HG02884 (cell line): ENCODE results near the gene SPATA31C1.
"Not testable (repeated sequence)": the region's sequence is repeated elsewhere in the genome, so short reads cannot be mapped to it uniquely, and the experiment has no call there.

Source experiments
- ATAC-seq: cut with Tn5 transposase; IDR thresholded peaks from one replicate; pipeline ENCODE4 v1.9.1; 2021; ENCODE audit warnings: mild to moderate bottlenecking, moderate library complexity; ENCODE audit not compliant: unreplicated experiment

Gene SPATA31C1

DNA sequence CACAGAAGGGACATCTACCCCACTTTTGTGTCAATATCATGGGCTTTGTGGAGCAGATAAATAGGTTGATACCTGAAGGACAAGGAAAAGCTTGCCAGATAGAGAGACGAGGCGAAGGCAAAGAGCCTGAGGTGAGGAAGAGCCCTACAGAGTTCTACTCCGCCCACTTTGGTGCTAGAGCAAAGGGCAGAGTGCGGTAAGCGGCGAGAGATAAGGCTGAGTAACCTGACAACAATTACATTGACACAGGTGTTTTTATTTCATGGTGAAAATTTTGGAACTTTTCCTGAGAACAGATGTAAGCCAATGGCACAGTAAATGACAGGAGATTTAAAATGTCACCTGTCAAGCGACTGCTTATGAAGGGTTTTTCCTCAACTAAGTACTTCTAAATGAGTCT lies 16.7 kb downstream of the SPATA31C1 start:
- ATAC-seq: not testable (repeated sequence)

GRCh38 chr9:87937352-87937751 lies 19.6 kb downstream of the SPATA31C1 start:
- not testable (repeated sequence) for ATAC-seq

- not testable (repeated sequence) for ATAC-seq
Measured at GRCh38 chr9:87937918-87938317, 20.2 kb downstream of the SPATA31C1 start.

GRCh38 chr9:87938336-87938735 lies 20.6 kb downstream of the SPATA31C1 start:
- not testable (repeated sequence) for ATAC-seq

GRCh38 chr9:87939096-87939495 lies 21.3 kb downstream of the SPATA31C1 start:
- ATAC-seq: not testable (repeated sequence)

- no peak for ATAC-seq
Measured at GRCh38 chr9:87944096-87944495, 26.3 kb downstream of the SPATA31C1 start.

DNA sequence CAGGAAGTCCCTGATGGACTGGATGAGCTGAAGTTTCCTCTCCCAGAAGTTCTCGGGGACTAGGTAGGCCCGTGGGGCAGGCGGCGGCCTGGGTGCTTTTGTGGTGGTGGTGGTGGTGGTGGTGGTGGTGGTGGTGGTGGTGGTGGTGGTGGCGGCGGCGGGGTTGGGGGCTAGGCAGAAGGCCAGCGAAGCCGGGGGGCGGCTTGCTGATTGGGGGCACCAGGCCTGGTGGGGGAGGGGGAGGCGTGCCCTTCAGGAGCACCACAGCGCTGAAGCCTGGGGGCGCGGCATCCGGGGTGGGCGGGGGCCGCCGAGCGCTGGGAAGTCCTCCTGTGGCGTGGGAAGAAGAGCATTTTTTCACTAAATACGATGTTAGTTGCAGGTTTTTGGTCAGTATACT lies 26.9 kb downstream of the SPATA31C1 start:
- ATAC-seq: no peak

DNA sequence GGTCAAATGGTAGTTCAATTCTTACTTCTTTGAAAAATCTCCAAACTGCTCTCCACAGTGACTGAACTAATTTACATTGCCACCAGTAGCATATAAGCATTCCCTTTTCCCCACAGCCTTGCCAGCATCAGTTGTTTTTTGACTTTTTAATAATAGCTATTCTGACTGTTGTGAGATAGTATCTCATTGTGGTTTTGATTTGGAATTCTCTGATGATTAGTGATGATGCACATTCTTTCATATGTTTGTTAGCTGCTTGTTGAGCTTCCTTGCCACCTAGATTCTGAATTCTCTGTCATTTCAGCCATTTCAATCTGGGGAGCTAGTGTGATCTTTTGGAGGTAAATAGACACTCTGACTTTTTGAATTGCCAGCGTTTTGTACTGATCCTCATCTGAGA lies 32.5 kb downstream of the SPATA31C1 start:
- ATAC-seq: no peak

DNA sequence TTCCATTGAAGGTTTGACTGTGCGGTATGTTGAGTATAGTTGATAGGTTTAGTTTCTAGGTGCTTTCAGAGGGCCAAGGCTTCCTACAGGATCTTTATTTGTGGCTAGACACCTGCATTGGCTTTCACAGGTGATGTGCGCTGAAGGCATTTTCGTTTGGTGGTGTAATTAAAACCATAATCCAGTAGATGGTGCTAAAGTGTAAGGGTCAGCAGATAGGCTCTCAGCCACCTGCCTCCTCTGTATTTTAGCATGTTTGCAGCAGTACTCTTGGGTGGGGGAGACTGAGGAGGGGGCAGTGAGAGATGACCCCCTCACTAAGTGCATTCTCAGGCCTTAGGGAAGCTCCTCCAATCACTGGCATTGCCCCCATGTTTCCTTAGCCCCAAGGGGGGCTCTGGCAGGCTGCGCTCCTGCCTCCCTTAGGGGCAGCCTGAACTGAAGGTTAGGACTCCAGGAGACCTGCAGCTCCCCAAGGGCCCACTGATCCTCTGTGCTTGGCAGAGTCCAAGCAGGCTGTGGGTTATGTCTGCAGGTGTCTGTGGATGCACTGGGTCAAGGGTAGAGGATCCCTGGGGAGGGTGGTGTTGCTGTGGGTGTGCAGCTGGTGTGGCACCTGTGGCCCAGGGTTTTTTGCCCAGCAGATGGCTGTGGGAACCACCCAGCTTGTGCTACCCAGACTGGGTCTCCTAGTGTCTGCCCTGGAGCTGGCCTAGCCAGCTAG lies 33.2 kb downstream of the SPATA31C1 start:
- ATAC-seq: no peak

GRCh38 chr9:87954230-87954629 lies 36.5 kb downstream of the SPATA31C1 start:
- ATAC-seq: no peak

DNA sequence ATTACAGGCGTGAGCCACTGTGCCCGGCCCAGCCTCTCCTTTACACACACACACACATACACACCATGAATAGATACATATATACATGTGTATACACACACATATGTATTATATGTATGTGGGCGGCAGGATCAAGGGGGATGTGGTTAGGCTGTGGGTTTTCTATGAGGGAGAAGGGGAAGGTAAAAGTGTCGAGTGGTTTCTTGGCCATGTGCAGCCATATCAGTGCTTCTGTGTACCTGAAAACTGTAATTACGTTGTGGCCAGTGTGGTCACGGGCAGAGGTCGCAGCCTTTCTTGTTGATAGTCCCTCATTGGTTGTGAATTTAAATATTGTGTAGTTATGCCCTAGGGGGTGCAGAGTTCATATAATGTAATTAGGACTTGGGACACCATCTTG lies 40.1 kb downstream of the SPATA31C1 start:
- no peak for ATAC-seq

- ATAC-seq: no peak
Measured at GRCh38 chr9:87958591-87958990, 40.8 kb downstream of the SPATA31C1 start.

- no peak for ATAC-seq
Measured at GRCh38 chr9:87959916-87960581, 42.3 kb downstream of the SPATA31C1 start.

- no peak for ATAC-seq
Measured at GRCh38 chr9:87963770-87964169, 46.0 kb downstream of the SPATA31C1 start.

GRCh38 chr9:87964826-87965225 lies 47.1 kb downstream of the SPATA31C1 start:
- ATAC-seq: no peak

DNA sequence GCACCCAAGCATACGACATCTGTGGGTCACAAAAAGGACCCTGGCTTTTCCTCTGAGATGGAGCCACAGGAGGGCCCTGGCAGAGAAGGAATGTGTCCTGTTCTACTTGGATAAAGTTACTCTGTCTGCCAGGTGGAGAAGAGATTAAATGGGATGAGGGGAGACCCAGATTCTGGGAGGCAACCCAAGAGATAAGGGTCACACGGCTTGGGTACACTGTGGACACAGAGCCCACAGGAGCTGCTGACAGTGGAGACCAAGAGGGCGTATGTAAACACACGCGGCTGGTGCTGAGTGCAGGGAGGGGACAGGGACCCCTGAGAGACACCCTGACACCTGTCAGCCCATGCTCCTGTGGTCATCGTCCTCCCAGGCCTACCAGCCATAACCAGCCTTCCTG lies 50.4 kb downstream of the SPATA31C1 start:
- no peak for ATAC-seq

DNA sequence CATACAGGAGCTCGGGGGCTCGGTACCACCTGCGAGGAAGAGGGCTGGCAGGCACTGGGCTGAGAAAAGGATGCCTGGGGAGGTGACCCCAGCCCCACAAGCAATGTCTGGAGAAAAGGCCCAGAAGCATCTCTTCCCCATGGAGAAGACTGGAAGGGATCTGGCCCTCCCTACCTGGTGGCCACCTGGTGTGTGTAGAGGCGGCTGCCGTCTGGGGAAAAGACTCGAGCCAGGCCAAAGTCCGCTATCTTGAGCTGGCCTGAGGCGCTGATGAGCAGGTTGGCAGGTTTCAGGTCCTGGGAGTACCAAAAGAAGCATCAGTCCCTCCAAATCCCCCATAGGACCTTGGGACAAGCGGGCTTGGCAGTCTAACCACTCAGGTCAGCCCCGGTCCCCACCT lies 52.8 kb downstream of the SPATA31C1 start:
- ATAC-seq: no peak

- ATAC-seq: no peak
Measured at GRCh38 chr9:87973122-87973521, 55.4 kb downstream of the SPATA31C1 start.
